B cell (primary cell): ENCODE data around the gene TRIM9.

ENCODE experiments used
- CTCF ChIP-seq: fragments of 200-600 bp; IDR thresholded peaks from one replicate; pipeline ENCODE4 v1.8.0; 2022; ENCODE audit warnings: antibody characterized with exemption, mild to moderate bottlenecking
- EZH2 ChIP-seq: IDR thresholded peaks from 2 replicates; pipeline ENCODE4 v1.6.1; 2012; ENCODE audit warnings: borderline replicate concordance, low read depth, mild to moderate bottlenecking, moderate library complexity, low read length; ENCODE audit not compliant: insufficient read depth, poor library complexity, severe bottlenecking

GRCh38 chr14:51006781-51007211 is 88.1 kb downstream of the TRIM9 start:
- TF ChIP-seq EZH2: no peak
- no peak for TF ChIP-seq CTCF
